ENCODE results near the gene BIRC2.
A peak's percentile ranks its signal among the peaks of the same experiment; 100 is the strongest.
"Not testable (repeated sequence)": the region's sequence is repeated elsewhere in the genome, so short reads cannot be mapped to it uniquely, and the experiment has no call there.

BIRC2 gene

DNA sequence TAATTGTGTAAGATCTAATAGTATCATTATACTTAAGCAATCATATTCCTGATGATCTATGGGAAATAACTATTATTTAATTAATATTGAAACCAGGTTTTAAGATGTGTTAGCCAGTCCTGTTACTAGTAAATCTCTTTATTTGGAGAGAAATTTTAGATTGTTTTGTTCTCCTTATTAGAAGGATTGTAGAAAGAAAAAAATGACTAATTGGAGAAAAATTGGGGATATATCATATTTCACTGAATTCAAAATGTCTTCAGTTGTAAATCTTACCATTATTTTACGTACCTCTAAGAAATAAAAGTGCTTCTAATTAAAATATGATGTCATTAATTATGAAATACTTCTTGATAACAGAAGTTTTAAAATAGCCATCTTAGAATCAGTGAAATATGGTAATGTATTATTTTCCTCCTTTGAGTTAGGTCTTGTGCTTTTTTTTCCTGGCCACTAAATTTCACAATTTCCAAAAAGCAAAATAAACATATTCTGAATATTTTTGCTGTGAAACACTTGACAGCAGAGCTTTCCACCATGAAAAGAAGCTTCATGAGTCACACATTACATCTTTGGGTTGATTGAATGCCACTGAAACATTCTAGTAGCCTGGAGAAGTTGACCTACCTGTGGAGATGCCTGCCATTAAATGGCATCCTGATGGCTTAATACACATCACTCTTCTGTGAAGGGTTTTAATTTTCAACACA lies 23.3 kb upstream of the BIRC2 start:
- ATAC-seq: no peak

DNA sequence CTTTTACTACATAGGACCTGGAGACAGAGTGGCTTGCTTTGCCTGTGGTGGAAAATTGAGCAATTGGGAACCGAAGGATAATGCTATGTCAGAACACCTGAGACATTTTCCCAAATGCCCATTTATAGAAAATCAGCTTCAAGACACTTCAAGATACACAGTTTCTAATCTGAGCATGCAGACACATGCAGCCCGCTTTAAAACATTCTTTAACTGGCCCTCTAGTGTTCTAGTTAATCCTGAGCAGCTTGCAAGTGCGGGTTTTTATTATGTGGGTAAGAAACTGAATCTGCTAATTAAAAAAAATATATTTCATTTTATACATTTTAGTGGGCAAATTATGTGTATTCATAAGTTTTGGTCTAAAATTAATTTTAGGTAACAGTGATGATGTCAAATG lies 21.9 kb upstream of the BIRC2 start:
- ATAC-seq: peak in 1 of 2 donors; percentile 27

DNA sequence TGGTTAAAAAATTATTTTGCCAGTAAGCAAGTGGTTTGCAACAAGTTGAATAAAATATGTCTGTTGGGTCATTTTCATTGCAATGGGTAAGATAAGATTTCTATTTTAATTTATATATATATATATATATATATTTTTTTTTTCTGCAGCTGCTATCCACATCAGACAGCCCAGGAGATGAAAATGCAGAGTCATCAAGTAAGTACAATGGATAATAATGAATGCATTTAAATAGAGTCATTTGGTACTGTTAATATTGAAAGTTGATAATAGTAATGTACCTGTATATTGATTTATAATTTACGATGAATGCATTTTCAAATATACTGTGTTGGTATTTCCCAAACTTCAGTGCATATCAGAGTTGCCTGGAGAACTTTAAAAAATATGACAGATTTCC lies 18.3 kb upstream of the BIRC2 start:
- no peak for ATAC-seq

DNA sequence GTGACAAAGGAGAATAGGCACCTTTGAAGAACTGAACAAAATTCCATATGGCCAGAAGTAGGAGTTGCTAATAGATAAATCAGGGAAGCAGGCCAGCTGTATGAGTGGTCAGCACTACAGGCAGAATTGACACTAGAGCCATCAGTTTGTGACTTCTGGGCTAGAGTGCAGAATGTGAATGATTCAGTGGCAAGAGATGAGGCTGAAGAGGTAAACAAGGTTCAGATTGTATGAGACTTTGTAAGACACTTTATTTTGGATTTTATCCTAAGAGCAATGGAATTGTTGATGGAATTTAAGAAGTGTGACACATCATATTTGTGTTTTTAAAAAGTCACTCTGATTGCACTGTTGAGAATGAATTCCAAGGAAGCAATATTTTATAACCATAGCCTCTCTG lies 16.8 kb upstream of the BIRC2 start:
- no peak for ATAC-seq

DNA sequence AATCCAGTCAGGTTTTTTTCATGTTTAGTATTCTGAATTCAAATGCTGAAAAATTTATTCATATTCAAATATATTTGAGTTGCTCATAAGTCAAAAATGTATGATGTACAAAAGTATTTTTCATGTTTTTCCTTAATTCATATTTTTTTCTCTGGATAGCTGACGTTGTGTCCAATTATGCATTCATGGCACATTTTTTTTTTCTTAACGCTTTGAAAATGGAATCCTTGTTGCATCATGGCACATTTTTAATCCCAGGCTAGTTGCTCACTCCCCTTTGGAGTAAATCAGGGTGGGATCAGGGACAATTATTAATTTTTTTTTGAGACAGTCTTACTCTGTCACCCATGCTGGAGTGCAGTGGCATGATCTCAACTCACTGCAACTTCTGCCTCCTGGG lies 15.7 kb upstream of the BIRC2 start:
- no peak for ATAC-seq

DNA sequence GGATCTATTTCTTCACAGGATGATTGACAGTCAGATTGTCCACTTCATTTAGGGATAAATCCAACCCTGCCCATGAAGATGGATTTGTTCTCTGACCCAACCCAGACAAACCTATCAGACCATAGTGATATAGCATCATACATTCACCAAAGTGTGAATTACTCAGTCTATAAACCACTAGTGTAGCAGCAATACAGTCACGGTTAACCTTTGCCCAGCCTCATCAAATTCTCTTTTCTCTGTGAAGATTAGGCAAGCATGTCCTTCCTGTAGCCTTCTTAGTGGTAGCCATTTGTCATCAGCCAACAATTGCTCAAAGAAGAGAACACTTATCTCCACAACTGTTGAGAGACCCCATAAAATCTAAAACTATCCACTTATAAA lies 14.4 kb upstream of the BIRC2 start:
- ATAC-seq: peak; percentile 86 to 90

DNA sequence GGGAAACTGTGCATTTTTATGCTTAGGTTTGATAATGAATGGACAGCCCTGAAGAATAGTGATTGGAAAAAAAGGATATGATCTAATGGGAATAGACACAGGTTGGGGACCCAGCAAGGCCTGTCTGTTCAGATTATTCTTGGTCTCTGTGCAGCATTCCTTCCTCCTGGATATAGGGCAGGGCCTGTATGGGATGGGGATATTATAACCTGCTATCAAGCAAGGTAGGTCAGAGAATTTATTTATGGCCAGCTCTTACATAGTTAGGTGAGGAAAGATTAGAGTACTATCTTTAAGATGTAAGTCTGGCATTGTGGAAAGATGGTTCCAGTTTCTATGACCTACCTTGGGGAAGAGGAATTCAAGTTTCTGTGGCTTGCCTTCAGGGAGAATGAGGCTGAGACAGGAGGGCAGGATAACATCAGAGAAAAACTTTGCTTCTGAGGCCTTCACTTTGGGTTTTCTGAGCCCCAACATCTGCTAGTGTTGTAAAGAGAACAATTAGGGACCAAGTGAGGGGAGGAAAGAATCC lies 8.5 kb upstream of the BIRC2 start:
- ATAC-seq: no peak

DNA sequence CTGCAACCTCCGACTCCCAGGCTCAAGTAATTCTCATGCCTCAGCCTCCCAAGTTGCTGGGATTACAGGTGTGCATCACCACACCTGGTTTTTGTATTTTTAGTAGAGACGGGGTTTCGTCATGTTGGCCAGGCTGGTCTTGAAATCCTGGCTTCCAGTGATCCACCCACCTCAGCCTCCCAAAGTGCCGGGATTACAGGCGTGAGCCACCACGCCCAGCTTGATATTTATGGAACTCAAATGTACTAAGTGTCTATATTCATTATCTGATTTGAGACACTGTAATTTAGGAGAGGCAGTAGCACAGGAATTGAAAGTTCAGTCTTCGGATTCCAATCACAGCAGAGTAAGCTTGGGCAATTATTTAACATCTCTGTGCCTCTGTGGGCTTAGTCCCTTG lies 5.7 kb upstream of the BIRC2 start:
- not testable (repeated sequence) for ATAC-seq

DNA sequence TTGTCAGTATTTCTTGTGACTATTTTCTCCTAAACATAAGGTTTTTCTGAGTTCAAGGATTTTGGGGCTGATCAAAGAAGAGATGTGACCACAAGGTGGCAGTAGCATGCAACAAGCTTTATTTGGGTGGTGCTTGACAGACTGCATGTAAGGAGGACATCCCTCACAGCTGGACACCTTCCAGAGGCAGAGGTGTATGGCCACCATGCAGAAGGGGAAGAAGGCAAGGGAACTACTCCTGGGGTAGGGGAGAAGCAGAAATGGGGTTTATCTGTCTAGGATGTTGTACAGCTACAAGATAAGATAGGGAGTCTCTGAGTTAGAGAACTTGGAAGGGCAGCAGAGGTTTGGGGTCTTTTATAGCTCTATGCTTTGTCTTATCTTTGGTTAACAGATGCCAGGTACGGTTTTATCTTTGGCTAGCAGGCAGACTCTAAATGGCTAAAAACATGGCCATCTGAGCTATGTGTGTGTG lies 5.1 kb upstream of the BIRC2 start:
- peak; percentile 42 to 54 for ATAC-seq

DNA sequence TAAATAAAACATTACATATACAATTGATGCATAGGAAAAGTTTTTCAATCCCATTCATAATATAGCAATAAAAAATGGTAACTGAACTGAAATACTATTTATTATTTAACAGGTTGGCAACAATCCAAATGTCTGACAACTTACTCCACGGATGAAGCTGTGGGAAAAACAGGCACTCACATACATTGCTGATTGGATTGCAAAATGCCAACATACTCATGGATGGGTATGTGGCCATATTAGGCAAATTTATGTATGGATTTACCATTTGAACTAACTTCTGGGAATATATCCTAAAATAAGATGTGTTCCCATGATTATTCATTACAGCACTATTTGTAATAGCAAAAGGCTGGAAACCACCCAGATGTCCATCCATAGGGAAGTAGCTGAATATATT lies 3.2 kb upstream of the BIRC2 start:
- no peak for ATAC-seq

DNA sequence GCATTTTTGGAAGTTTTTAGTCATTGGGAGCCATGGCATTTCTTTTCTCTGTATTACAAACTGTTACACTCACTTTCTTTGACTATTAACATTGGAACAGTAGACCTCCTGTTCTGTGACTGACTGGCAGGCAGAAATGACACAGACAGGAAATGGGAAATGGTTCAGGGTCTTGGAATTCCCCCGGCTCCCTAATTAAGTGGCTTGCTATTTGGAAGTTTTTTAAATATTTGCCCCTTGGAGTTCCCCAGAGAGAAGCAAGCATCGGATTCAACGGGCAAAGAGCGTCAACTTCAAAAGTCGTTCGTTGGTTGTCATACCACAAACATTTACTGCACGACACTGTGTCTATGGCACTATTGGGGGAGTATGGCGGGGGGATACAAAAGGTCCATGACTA lies 1.1 kb upstream of the BIRC2 start:
- no peak for ATAC-seq

DNA sequence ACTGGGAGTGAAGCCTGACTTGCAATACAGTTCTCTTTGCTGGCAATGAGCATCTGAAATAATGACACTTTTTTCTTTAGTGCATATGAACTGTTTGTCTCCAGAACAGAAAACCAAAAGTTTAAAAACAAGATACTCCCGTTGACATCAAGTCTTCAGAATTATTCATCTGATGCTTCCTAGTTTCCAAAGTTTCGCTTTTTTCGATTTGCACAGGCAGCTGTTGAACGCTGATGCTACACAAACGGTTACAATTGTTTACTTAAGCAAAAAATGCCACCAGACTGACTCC lies 612 bp upstream of the BIRC2 start:
- ATAC-seq: no peak

DNA sequence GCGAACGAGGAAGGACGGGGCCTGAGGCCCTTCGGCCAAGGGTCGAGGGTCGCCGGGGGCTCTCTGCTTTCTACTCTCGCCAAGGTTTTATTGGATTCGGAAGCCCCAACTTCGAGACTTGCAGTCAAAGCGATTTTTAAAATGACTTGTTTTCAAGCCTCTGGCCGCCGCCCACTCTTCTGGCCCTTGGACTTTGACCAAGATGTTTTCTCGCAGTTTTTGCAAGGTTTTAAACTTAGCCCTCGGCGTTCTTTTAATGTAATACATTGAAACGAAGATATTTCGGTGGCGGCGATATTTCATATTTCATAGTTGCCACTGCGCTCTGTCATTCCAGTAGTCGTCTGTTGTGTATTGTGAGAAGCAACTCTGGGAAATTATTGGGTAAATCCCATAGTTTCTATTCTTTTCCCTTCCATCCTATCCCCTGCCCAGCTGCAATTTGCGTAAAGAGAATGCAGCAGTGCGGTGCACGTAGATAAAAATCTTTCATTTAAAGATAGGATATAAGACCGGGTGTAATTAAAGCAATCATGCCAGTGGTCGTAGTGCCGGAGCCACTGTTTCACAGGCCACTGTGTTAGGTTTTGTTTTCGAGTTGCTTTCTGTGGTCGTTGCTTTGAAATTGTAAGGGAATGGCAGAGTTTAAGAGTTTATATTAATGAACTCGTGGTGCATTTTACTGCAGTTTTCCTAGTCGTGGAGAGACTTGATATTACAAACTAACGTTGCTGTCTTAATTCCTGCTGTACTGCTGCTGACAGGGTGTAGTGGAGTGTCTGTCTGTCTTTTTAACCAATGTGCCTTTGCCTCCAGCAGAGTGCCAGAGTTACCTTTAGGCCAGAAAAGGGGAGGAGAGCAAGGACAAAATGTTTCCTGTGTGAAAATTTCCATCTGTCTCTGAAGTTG lies 702 bp downstream of the BIRC2 start:
- ATAC-seq: no peak

DNA sequence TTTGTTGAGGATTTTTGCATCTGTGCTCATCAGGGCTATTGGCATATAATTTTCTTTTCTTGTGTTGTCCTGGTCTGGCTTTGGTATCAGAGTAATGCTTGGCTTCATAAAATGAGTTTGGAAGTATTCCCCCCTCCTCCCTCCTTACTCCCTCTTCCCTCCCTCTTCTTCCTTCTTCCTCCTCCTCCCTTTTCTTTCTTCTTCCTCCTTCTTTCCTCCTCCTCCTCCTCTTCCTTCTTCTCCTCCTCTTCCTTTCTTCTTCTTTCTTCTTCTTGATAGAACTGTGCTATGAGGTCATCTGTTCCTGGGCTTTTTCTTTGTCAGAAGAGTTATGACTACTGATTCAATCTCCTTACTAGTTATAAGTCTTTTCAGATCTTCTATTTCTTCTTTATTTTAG lies 10.1 kb downstream of the BIRC2 start:
- ATAC-seq: no peak

DNA sequence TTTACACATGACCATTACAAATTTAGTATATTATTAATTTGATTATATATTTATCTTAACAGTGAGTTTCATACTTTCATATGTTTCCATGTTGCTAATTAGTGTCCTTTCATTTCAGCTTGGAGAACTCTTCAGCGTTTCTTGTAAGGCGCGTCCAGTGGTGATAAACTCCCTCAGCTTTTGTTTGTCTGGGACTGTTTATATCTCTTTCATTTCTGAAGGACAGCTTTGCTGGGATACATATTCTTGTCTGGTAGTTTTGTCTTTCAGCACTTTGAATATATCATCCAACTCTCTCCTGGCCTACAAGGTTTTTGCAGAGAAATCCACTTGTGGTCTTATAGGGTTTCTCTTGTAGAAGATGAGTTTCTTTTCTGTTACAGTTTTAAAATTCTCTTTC lies 12.4 kb downstream of the BIRC2 start:
- no peak for ATAC-seq

DNA sequence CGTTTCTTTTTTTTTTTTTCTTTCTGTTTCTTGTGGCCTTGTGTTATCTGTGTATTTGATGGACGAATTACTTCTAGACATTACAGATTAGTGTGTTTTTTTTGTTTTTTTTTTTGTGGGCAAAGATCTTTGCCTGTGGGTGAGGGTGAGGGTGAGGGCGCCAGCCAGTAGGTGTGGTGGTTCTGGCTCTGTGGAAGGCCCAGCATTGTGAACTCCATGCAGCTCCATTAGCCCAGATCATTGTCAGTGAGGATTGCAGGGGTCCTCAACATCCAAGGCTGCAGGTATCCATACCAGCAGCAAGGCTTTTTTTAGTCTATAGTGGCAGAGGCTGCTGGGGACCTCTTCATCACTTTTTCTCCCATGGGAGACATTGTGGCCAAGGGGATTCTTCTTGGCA lies 13.7 kb downstream of the BIRC2 start:
- peak; percentile 15 to 22 for ATAC-seq

DNA sequence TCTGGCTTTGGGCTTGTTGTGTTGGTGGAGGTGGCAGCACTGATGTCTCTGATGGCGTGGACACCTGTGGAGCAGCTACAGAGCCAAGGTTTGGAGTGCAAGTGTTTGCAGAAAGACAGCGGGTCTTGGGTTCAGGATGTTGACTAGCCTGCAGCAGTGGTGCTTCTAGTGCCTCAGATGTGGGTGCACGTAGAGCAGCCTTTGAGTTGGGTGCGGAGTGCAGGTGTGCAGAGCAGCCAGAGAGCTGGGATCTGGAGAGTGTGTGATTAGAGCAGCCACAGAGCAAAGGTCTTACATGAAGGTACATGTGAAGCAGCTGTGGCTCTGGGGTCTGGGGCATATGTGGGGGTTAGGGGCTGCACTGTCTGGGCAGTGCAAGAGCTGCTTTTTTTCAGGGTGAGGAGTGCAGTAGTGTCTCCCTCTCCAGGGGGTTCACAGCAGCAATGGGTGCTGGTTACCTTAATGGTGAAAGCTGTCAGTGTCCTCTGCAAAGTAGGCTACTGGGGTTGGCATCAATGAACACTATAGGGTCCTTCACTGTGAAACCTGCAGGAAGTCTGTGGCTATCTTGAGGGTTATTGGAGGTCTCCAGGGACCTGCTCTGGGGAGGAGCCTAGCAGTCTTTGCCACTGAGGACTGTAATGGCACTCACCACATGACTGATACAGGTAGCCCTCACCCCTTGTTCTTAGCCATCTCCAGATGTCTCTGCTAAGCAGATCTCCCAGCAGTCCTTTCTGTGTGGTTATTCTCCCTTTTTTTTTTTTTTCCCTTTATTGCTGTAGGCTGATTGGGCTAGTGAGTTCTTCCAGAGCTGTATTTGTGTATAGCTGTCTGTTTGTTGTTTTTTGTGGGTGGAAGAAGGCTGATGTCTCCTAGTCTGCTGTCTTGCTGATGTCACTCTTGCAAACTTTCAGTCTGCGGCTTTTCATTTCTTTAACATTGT lies 14.3 kb downstream of the BIRC2 start:
- ATAC-seq: peak; percentile 64 to 75

DNA sequence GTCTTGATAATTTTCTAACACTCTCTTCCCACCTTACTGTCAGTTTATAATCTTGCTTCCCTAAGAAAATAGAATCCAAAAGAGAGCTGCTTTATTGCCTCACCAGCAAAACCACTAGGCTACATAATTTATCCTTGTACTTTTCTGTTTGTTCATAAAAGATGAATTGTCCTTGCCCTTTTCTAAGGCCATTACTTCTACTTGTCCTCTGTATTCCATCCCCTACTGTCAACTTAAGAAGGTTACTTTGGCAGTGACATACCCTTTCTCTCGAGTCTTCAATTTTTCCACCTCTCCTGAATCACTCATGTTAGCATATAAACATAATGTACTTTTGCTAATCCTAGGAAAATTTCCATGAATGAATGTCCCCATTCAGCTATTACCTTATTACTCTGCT lies 18.0 kb downstream of the BIRC2 start:
- ATAC-seq: no peak

DNA sequence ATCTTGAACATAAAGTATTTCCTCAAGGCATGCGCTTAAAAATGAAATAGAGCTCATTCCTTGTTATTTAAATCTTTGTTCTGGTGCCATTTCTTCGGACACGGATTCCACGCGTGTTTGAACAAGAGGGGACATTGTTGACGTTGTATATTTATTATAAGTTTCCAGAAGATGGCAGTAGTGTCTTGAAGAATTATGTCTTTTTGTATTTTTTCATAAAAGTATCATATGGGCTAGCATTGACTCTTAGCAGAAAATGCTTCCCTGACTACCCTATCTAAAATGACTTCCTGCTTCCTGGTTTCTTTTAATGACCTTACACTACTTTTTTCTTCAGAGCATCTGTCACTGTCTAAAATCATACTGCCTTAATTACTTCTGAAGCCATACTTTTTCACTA lies 20.4 kb downstream of the BIRC2 start:
- peak in 1 of 2 donors; percentile 44 for ATAC-seq

DNA sequence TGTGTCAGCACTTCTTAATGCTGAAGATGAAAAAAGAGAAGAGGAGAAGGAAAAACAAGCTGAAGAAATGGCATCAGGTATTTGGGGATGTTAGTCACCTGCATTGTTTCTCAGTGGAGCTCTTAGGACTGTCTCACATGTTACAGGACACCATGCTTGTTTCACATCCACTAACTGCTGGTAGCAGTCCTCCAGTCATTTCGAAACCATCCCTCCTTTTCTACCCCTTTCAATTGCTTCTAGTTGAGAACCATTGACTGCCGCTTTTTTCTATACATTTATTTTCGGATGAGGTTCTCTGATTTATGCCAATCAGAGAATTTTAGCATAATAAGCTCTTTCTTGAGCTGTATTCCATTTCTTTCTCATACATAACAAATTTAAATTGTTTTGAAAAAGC lies 21.5 kb downstream of the BIRC2 start:
- peak; percentile 95 to 96 for ATAC-seq

DNA sequence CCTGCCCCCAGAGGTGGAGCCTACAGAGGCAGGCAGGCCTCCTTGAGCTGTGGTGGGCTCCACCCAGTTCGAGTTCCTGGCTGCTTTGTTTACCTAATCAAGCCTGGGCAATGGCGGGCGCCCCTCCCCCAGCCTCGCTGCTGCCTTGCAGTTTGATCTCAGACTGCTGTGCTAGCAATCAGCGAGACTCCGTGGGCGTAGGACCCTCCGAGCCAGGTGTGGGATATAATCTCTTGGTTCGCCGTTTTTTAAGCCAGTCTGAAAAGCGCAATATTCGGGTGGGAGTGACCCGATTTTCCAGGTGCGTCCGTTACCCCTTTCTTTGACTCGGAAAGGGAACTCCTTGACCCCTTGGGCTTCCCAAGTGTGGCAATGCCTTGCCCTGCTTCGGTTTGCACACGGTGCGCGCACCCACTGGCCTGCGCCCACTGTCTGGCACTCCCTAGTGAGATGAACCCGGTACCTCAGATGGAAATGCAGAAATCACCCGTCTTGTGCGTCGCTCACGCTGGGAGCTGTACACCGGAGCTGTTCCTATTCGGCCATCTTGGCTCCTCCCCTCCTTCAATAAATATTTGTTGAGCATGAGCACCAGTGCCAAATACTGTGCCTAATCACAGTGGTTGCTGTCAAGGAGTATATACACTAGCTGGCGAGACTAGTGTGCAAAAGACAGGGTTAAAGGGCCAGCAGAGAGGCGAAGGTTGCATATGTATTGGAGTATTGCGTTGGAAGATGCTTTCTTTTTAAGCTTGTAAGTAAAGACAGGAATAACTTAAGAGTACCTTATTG lies 27.8 kb downstream of the BIRC2 start:
- ATAC-seq: not testable (repeated sequence)
